Retinal pigment epithelial cell (primary cell): ENCODE measurements around the gene SFXN4.
A peak's percentile ranks its signal among the peaks of the same experiment; 100 is the strongest.

Experiments used
- DNase-seq: peaks from one replicate; pipeline ENCODE4 v3.0.0-alpha.2; 2010; ENCODE audit warnings: low read depth
- H3K4me3 ChIP-seq: 2 replicates; pipeline ENCODE4 v1.5.1; 2011; ENCODE audit warnings: mild to moderate bottlenecking, low read length, control low read depth, moderate library complexity
- CTCF ChIP-seq: conservative IDR thresholded peaks from 2 replicates; pipeline ENCODE4 v1.5.1; 2011; ENCODE audit warnings: low read depth, low read length, control low read depth, inconsistent platforms

The SFXN4 gene

GRCh38 chr10:119174109-119174508 lies 8.6 kb upstream of the SFXN4 start:
- no peak for DNase-seq
- no peak for TF ChIP-seq CTCF
- H3K4me3 ChIP-seq, result no peak overlapping the region

GRCh38 chr10:119167041-119167440 lies 1.5 kb upstream of the SFXN4 start:
- no peak for TF ChIP-seq CTCF
- no peak overlapping the region for H3K4me3 ChIP-seq
- DNase-seq, result no peak

- no peak for DNase-seq
- no peak overlapping the region for H3K4me3 ChIP-seq
- TF ChIP-seq CTCF, result no peak
Observed at GRCh38 chr10:119166564-119166963, 1.1 kb upstream of the SFXN4 start.

GRCh38 chr10:119166118-119166500 lies 595 bp upstream of the SFXN4 start:
- TF ChIP-seq CTCF, result no peak
- no peak for DNase-seq
- H3K4me3 ChIP-seq, result peak overlapping the region; percentile 76

GRCh38 chr10:119162452-119163092 lies 2.9 kb downstream of the SFXN4 start:
- no peak overlapping the region for H3K4me3 ChIP-seq
- DNase-seq, result no peak

GRCh38 chr10:119161680-119162451 lies 3.6 kb downstream of the SFXN4 start:
- H3K4me3 ChIP-seq, result no peak overlapping the region
- no peak for TF ChIP-seq CTCF
- no peak for DNase-seq

More at GRCh38 chr10:119162452-119163092, 2.9 kb downstream of the SFXN4 start:
- TF ChIP-seq CTCF, result no peak

- H3K4me3 ChIP-seq, result no peak overlapping the region
- TF ChIP-seq CTCF, result no peak
- DNase-seq, result no peak
Observed at GRCh38 chr10:119159332-119159731, 6.2 kb downstream of the SFXN4 start.
